Measurements from ENCODE around the gene OLFM1. TPM values are rescaled to one million over a fixed set of nuclear protein-coding genes. Genes with fewer than 3 reads are reported as not detected.
"Not testable (repeated sequence)": the region's sequence is repeated elsewhere in the genome, so short reads cannot be mapped to it uniquely, and the experiment has no call there.

OLFM1 gene
- total RNA-seq, 1 experiment from 2014 or later: not detected

DNA sequence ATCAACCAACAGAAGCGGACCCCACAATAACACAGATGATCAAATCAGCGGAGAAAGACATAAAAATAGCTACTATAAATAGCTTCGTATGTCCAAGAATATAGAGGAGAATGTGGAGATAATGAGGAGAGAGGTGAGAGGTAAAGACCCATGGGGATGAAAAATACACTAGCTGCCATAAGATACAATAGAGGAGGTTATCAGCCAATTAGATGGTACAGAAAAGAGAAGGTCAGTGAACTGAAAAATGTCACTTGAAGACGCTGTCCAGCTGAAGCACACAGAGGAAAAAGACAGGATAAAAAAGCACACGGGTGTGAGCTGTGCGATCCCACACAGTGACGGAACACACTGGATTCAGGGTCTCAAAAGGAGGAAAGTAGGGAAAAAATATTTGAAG, 73.4 kb downstream of the OLFM1 start:
- no peaks in the 10 kb centered on the region for H3K36me3 ChIP-seq (ENCODE audit: low read depth)
- intact Hi-C loops (cut with micrococcal nuclease; ENCODE audit: unreplicated experiment): no loop called here
- H2AFZ ChIP-seq: no peak overlapping the region
- BruUV-seq (replicated peaks): no TSS peak
- H3K27me3 ChIP-seq (ENCODE audit: insufficient read depth, low read depth): peaks cover 87% of the 10 kb centered on the region
- no peaks in the 10 kb centered on the region for H3K9me3 ChIP-seq (ENCODE audit: insufficient read depth, low read depth)
- TF ChIP-seq EZH2 (IDR thresholded peaks at IDR 0.05; ENCODE audit: low read depth): no peak
- TF ChIP-seq, protein P1, sequence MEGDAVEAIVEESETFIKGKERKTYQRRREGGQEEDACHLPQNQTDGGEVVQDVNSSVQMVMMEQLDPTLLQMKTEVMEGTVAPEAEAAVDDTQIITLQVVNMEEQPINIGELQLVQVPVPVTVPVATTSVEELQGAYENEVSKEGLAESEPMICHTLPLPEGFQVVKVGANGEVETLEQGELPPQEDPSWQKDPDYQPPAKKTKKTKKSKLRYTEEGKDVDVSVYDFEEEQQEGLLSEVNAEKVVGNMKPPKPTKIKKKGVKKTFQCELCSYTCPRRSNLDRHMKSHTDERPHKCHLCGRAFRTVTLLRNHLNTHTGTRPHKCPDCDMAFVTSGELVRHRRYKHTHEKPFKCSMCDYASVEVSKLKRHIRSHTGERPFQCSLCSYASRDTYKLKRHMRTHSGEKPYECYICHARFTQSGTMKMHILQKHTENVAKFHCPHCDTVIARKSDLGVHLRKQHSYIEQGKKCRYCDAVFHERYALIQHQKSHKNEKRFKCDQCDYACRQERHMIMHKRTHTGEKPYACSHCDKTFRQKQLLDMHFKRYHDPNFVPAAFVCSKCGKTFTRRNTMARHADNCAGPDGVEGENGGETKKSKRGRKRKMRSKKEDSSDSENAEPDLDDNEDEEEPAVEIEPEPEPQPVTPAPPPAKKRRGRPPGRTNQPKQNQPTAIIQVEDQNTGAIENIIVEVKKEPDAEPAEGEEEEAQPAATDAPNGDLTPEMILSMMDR (conservative IDR thresholded peaks at IDR 0.05): no peak
- no peaks in the 10 kb centered on the region; the same call in 1 of the 2 replicates for H4K20me1 ChIP-seq (ENCODE audit: insufficient read depth)
- no peak for DNase-seq
- no peaks in the 10 kb centered on the region for H3K79me2 ChIP-seq (ENCODE audit: low read depth)
- H3K4me2 ChIP-seq: no peak overlapping the region
- H3K4me3 ChIP-seq: no peak overlapping the region
- ChIA-PET POLR2A (ENCODE audit: unreplicated experiment) (interaction anchor here (0.6 kb wide), 1 partner anchor 1962 kb away, joined by 3 read pairs; no protein-coding TSS in a partner anchor), CTCF (no interaction called here)
- no peaks in the 10 kb centered on the region for H3K9me2 ChIP-seq (ENCODE audit: insufficient read depth)
- no peaks in the 10 kb centered on the region for H3F3A ChIP-seq (ENCODE audit: insufficient read depth, low read depth)
- H3K27ac ChIP-seq: no peak overlapping the region
- H3K4me1 ChIP-seq (replicated peaks; ENCODE audit: insufficient read depth): no peaks in the 10 kb centered on the region

DNA sequence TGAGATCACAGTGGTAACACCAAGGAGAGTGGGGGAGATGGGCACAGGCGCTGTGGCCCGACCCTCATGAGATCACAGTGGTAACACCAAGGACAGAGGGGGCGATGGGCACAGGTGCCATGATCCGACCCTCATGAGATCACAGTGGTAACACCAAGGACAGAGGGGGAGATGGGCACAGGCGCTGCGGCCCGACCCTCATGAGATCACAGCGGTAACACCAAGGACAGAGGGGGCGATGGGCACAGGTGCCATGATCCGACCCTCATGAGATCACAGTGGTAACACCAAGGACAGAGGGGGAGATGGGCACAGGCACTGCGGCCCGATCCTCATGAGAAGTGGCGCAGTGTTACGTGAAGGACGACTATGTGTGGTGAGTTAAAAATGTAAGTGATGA, 75.1 kb downstream of the OLFM1 start:
- peaks cover 96% of the 10 kb centered on the region for H3K27me3 ChIP-seq (ENCODE audit: insufficient read depth, low read depth)
- POLR2A ChIA-PET (ENCODE audit: unreplicated experiment); CTCF ChIA-PET; H2AFZ ChIP-seq; H3K27ac ChIP-seq; BruUV-seq (replicated peaks); H3K9me2 ChIP-seq (ENCODE audit: insufficient read depth); H3K79me2 ChIP-seq (ENCODE audit: low read depth); H3K4me2 ChIP-seq; H3K4me1 ChIP-seq (replicated peaks; ENCODE audit: insufficient read depth); intact Hi-C loops (cut with micrococcal nuclease; ENCODE audit: unreplicated experiment); H3K9me3 ChIP-seq (ENCODE audit: insufficient read depth, low read depth); DNase-seq; H3F3A ChIP-seq (ENCODE audit: insufficient read depth, low read depth); H3K36me3 ChIP-seq (ENCODE audit: low read depth); H4K20me1 ChIP-seq (ENCODE audit: insufficient read depth); H3K4me3 ChIP-seq: not testable (repeated sequence)

DNA sequence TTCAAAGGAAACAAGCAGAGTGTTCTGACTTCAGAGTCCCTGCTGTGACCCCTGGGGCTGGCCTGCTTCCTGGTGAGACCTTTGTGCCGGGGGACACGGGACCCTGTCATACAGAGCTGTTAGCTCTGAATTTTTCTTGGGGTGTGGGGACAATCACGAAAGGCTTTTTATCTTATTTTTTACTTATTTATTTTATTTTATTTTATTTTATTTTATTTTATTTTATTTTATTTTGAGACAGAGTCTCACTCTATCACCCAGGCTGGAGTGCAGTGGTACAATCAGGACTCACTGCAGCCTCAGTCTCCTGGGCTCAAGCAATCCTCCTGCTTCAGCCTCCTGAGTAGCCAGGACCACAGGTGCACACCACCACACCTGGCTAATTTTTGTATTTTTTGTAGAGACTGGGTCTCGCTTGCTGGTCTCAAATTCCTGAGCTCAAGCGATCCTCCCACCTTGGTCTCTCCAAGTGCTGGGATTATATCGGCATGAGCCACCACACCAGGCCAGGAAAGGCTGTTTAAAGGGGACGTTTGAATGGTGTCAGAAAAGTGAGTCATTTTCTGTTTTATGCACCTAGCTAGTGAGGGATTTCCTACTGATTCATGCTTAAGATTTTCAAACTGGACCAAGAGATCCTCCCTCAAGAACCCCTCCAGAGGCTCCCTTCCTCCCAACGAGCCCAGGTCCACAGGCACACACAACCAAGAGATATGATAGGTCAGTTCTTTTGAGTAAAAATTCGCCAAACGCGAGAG, 75.7 kb downstream of the OLFM1 start:
- Histone ChIP-seq H3K9me2 (ENCODE audit: insufficient read depth) (no peaks in the 10 kb centered on the region), H3K4me2 (no peak overlapping the region), H2AFZ (no peak overlapping the region), H3K27ac (no peak overlapping the region), H3K27me3 (ENCODE audit: insufficient read depth, low read depth) (peaks cover 96% of the 10 kb centered on the region), H3K4me3 (no peak overlapping the region), H3K9me3 (ENCODE audit: insufficient read depth, low read depth) (no peaks in the 10 kb centered on the region), H3F3A (ENCODE audit: insufficient read depth, low read depth) (no peaks in the 10 kb centered on the region), H4K20me1 (ENCODE audit: insufficient read depth) (no peaks in the 10 kb centered on the region; the same call in 1 of the 2 replicates), H3K4me1 (replicated peaks; ENCODE audit: insufficient read depth) (no peaks in the 10 kb centered on the region), H3K36me3 (ENCODE audit: low read depth) (no peaks in the 10 kb centered on the region), H3K79me2 (ENCODE audit: low read depth) (no peaks in the 10 kb centered on the region)
- DNase-seq: no peak
- POLR2A ChIA-PET (ENCODE audit: unreplicated experiment): no interaction called here
- BruUV-seq (replicated peaks): no TSS peak
- TF ChIP-seq, protein P1 (conservative IDR thresholded peaks at IDR 0.05): no peak
- no peak for TF ChIP-seq EZH2 (IDR thresholded peaks at IDR 0.05; ENCODE audit: low read depth)
- intact Hi-C loops (cut with micrococcal nuclease; ENCODE audit: unreplicated experiment): no loop called here
- CTCF ChIA-PET: no interaction called here

DNA sequence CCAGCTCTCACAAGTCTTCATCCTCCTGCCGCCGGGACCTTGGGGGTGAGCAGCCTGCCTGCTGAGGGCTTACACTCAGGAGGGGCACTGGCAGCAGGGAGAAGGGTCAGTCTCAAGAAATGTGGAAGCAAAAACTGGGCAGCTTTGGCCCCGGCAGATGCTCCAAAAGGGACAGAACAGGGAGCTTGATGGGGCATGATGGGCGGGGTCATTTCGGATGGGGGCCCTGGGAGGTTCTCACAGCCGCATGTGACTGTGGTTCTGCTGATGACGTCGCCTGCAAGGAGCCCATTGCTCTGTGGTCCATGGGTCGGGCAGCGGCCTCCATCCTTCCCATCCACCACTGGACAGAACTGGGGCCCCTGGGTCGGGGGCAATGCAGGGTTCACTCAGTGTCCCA, 76.6 kb downstream of the OLFM1 start:
- Histone ChIP-seq H3F3A (ENCODE audit: insufficient read depth, low read depth) (no peaks in the 10 kb centered on the region), H3K4me1 (replicated peaks; ENCODE audit: insufficient read depth) (no peaks in the 10 kb centered on the region), H3K9me2 (ENCODE audit: insufficient read depth) (no peaks in the 10 kb centered on the region), H3K9me3 (ENCODE audit: insufficient read depth, low read depth) (no peaks in the 10 kb centered on the region), H3K27ac (no peak overlapping the region), H3K4me2 (no peak overlapping the region), H3K79me2 (ENCODE audit: low read depth) (no peaks in the 10 kb centered on the region), H3K36me3 (ENCODE audit: low read depth) (no peaks in the 10 kb centered on the region), H2AFZ (no peak overlapping the region), H4K20me1 (ENCODE audit: insufficient read depth) (no peaks in the 10 kb centered on the region; the same call in 1 of the 2 replicates), H3K27me3 (ENCODE audit: insufficient read depth, low read depth) (peaks cover 98% of the 10 kb centered on the region), H3K4me3 (no peak overlapping the region)
- POLR2A ChIA-PET (ENCODE audit: unreplicated experiment): no interaction called here
- intact Hi-C loops (cut with micrococcal nuclease; ENCODE audit: unreplicated experiment): no loop called here
- no TSS peak for BruUV-seq (replicated peaks)
- TF ChIP-seq, protein P1 (conservative IDR thresholded peaks at IDR 0.05): no peak
- no peak for TF ChIP-seq EZH2 (IDR thresholded peaks at IDR 0.05; ENCODE audit: low read depth)
- CTCF ChIA-PET: no interaction called here
- DNase-seq: no peak

All from PC-9 (cell line).